ENCODE data around the gene PLA2G4A.
A peak's percentile ranks its signal among the peaks of the same experiment; 100 is the strongest.

PLA2G4A gene

GRCh38 chr1:186834399-186834958 is 5.7 kb downstream of the PLA2G4A start:
- peak; percentile 9 for DNase-seq (ENCODE audit: low read depth)

DNA sequence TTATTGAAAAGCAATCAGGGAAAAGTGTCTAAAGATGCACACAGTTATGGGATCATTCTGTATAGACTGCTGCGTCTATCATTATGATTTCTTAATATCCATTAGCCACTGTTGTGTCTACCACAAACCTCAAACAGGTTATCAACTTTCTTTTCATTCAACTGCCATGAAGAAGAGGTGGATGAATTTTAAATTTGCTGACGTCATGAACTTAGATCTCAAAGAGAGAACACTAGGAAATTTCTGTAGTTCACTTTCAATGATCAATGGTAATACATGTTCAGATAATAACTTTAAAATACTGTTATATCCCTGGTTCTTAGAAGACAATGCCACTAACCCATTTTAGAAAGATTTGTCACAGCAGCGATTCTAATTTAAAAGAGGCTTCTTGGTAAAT is 6.7 kb downstream of the PLA2G4A start:
- no peak for DNase-seq (ENCODE audit: low read depth)

- DNase-seq (ENCODE audit: low read depth), result no peak
Measured at GRCh38 chr1:186837806-186838205, 9.1 kb downstream of the PLA2G4A start.

GRCh38 chr1:186838380-186839040 is 9.8 kb downstream of the PLA2G4A start:
- no peak for DNase-seq (ENCODE audit: low read depth)

DNA sequence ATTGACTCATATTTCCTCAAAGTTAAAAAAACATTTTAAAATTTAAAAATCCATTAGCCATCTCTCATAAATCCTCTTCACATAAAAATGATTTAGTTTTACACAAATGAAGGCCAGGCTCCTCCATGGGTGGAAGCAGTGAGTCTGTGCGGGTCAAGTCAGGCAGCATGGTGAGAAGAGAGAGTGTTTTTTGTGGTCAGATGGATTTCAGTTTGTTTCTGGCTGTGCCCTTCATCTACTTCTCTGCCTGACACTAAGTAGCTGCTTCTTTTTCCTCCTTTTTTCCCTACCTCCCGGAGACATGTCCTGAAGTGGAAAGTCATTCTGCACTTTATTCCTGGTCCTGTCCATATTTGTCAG is 10.3 kb downstream of the PLA2G4A start:
- DNase-seq (ENCODE audit: low read depth), result no peak

DNA sequence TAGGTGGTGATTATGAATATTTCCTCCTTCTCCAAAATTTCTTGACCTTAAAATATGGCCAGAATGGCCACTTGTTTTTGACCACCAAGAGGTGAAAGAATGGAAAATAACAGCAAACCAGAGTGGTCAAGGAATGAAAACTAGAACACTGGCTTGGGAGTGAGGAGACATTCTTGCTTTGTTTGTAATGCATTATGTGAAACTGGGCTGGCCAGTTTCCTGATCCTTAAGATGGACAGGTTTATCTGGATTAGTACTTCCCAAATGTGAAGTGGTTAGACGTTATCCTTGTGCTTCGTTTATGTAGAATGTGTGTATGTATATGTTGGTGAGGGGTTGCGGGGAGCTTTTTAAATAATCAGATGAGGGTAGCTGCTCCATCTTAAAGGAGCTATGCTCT is 12.8 kb downstream of the PLA2G4A start:
- DNase-seq (ENCODE audit: low read depth), result no peak

DNA sequence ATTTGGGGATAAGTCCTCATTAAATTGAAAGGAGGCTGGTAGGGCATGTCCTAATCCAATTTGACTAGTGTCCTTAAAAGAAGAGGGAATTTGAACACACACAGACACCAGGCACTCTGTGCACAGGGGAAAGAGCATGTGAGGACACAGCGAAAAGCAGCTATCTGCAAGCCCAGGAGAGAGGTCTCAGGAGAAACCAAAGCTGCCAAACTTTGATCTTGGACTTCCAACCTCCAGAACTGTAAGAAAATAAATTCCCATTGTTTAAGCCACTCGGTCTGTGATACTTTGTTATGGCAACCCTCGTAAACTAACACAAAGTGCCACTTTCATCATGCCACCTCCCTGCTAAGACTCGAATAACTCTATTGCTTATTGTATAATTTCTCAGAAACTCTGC is 13.8 kb downstream of the PLA2G4A start:
- DNase-seq (ENCODE audit: low read depth), result no peak

DNA sequence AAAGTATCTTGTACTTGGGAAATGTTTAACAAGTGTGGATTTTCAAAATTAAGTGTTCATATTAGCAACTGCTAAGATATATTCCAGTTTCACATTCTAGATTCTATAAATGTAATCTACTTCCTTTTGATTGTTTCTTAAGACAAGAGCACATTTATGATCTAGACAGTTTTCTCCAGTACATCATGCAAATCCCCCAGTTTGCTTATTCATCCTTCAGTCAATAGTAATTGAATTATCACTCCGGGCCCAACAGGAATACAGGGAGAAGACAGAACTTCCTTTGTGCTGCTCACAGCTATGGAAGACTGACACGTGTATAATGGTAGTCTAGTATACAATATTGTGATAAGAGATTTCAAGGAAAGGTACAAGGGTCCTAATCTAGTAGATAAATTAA is 14.5 kb downstream of the PLA2G4A start:
- DNase-seq (ENCODE audit: low read depth), result no peak

GRCh38 chr1:186843931-186844330 is 15.2 kb downstream of the PLA2G4A start:
- DNase-seq (ENCODE audit: low read depth), result no peak

GRCh38 chr1:186845576-186846210 is 16.9 kb downstream of the PLA2G4A start:
- DNase-seq (ENCODE audit: low read depth), result peak; percentile 1

DNA sequence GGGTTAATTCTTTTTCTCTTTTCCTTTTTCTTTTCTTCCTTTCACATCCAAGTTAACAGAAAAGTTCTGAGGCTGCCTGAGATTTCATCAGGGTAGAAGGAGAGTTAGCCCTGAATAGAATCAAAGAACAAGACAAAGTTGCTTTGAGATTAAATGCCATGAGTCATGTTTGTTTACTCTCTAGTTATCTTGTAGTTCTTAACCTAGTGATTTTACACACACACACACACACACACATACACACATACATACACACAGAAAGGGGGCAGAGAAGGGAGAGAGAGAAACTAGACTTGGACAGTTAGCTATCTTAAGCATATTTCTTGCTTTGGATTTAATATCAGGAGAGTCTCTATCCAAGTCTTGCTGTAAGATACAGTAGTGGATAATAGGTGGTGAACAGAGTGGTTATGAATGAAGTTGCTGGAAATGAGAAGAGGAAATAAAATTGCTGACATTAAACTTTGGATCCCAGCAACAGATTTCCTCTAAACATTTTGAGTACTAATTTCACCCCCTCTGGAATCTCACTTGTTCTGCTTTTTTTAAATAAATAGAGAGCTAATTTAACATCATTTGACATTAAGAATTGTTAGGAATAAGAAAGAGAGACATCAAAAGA is 19.9 kb downstream of the PLA2G4A start:
- DNase-seq (ENCODE audit: low read depth), result no peak

- DNase-seq (ENCODE audit: low read depth), result no peak
Measured at GRCh38 chr1:186849271-186849671, 20.5 kb downstream of the PLA2G4A start.

DNA sequence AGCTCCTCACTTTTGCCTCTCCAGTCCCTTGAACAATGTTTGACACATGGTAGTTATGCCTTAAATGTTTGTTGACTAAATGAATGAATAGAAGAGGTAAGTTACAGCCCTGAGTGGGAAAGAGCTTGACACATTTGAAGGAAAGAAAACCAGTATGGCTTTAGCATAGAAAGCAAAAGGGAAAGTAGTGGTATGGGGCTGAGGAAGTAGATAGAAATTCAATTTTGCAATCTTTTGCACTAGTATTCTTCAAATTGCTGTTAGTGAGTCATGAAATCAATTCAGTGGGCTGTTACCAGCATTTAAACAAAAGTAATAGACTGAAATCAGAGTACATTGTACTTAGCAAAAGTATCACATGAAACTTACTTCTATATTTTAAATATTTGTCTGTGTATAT is 21.1 kb downstream of the PLA2G4A start:
- no peak for DNase-seq (ENCODE audit: low read depth)

DNA sequence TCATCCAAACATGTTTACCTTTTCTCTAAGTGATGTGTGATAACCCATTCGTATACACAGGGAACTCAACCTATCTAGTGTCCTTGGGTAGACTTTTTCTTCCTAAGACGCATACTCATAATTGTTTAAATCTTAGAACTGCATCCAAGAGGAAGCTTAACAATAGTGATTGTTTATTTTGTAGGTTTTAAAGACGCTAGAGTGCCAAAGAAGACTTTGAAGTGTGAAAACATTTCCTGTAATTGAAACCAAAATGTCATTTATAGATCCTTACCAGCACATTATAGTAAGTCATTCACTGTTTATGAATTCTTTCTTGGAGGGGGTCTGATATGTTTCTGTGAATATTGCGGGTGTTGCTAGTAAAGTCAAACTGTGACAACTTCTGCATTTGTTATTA is 25.4 kb downstream of the PLA2G4A start:
- no peak for DNase-seq (ENCODE audit: low read depth)

GRCh38 chr1:186858923-186859322 is 30.2 kb downstream of the PLA2G4A start:
- peak; percentile 33 for DNase-seq (ENCODE audit: low read depth)

- DNase-seq (ENCODE audit: low read depth), result no peak
Measured at GRCh38 chr1:186859995-186860394, 31.2 kb downstream of the PLA2G4A start.

DNA sequence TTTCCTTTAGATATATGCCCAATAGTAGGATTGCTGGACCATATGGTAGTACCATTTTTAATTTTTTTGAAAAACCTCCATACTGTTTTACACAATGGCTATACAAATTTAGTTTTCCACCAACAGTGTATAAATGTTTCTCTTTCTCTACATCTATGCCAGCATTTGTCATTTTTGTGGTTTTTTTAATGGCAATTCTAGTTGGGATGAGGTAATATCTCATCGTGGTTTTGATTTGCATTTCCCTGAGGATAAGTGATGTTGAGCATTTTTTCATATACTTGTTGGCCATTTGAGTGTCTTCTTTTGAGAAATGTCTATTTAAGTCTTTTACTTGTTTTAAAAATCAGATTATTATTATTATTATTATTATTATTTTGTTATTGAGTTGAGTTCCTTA is 35.5 kb downstream of the PLA2G4A start:
- peak; percentile 51 for DNase-seq (ENCODE audit: low read depth)

DNA sequence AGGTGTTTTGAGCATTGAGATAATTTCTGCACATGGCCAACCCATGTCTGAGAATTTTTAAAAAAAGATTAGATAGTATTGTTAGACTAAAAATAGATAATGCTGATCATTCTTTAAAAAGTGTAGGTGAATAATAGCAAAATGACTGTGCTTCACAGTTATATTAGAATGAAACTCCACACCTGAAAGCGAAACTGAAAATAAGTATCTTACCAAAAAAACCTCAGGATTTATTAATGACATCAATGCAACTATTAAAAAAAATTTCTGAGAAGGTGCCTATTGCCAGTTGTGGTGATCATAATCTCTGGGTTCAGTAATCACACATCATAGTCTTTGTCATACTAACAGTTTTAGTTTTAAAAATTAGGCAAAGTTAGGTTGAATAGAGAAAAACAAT is 36.5 kb downstream of the PLA2G4A start:
- DNase-seq (ENCODE audit: low read depth), result no peak

DNA sequence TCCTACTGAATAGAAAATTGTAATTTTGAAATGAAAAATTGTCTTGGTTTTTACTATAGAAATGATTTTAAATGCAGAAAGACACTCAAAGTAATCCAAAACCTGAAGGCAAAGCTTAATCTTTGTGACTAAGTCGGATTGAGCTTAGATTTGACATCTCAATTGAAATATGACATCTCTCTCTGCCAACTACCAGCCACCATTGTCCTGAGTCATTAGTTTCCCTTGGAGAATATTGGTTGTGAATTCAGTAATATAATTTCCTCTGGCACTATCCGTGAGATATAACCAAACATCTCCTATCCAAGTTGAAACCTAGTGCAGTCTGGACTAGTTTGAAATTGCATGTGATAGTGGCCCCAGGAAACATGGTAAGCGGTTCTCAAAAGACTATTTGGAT is 37.1 kb downstream of the PLA2G4A start:
- no peak for DNase-seq (ENCODE audit: low read depth)

DNA sequence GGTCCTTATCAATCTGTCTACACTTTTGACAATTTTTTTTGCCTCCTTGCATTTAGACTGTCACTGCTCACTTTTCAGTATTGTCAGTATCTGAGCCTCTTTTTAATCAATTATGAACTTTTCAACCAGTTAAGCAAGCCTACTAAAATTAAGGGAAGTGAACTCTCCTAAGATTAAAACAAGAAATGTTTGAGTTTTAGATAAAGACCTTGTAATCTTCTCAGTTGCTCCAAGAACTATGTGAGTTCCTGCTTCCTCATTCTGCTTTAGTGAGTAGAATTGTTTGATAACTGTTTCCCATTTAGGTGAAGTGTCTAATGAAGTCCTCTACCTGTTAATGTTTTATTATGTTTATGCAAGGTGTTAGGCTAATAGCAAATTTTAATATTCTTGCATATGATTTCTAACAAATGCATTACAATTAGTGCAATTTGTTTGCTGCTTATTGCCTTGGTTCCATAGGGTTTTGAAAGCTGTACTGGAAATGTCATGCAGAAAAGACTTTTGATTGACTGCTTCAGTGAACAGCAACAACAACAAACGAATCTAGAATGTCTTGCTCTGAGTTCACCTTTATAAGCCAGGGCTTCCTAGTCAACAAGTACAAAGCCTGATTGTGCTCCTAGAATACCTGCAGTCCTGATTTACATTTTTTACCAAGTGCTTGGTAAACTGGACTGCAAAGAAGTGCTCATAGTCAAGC is 40.9 kb downstream of the PLA2G4A start:
- no peak for DNase-seq (ENCODE audit: low read depth)

- DNase-seq (ENCODE audit: low read depth), result no peak
Measured at GRCh38 chr1:186871784-186872183, 43.0 kb downstream of the PLA2G4A start.

- no peak for DNase-seq (ENCODE audit: low read depth)
Measured at GRCh38 chr1:186872291-186872690, 43.5 kb downstream of the PLA2G4A start.

GRCh38 chr1:186873687-186874086 is 44.9 kb downstream of the PLA2G4A start:
- DNase-seq (ENCODE audit: low read depth), result no peak

Measured in fibroblast of gingiva (primary cell).